ENCODE measurements around the gene ESAM. TPM values are rescaled to one million over a fixed set of nuclear protein-coding genes. Genes with fewer than 3 reads are reported as not detected.

ESAM gene, protein sequence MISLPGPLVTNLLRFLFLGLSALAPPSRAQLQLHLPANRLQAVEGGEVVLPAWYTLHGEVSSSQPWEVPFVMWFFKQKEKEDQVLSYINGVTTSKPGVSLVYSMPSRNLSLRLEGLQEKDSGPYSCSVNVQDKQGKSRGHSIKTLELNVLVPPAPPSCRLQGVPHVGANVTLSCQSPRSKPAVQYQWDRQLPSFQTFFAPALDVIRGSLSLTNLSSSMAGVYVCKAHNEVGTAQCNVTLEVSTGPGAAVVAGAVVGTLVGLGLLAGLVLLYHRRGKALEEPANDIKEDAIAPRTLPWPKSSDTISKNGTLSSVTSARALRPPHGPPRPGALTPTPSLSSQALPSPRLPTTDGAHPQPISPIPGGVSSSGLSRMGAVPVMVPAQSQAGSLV
- polyA plus RNA-seq = 1 to 10 TPM in 1 of 3 donors, under 1 TPM in 1, not detected in 1; 0.30 to 4.3 TPM

DNA sequence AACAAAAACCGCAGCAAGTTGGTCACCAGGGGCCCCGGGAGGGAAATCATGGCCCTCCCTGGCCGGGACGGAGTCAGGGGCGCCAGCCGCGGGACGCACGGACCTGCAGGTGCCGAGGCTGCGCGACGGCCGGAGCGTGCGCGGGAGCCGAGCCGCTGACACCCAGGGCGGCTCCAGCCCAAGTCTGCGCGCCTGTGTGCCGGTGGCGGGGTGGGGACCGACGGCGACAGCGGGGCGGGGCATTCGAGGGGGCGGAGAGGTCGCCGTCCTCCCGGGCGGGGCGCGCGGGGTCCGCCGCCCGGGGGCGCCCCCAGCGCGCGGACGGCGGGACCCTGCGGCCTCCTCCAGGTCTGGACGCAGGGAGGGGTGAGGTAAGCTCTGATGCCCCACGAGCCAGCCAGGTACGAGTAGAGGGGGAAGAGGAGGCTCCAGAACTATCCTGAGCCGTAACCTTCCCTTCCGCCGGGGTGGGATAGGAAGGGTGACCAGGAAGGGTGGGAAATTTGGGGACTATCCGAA, at the start of gene ESAM:
TSS of gene ESAM (minus strand) at position 186 of the 519 bp plus-strand sequence. CDS start at position 50, 136 bp downstream.
- Mint-ChIP-seq H3K9me3 (peaks cover 0 to 2% (median 0%) of the 10 kb centered on the region in 6 donors), H3K36me3 (peaks cover 10 to 16% (median 13%) of the 10 kb centered on the region in 3 donors), H3K27me3 (ENCODE audit: low read depth in 3 of 3) (peaks cover 12 to 32% (median 28%) of the 10 kb centered on the region in 3 donors), H3K4me3 (peak within 1 kb of the TSS; percentile 89 to 97 (median 95)), H3K4me1 (peaks cover 28 to 29% of the 10 kb centered on the region in 2 donors), H3K27ac (peak within 1 kb of the TSS in 2 of 6 donors; percentile 59 to 78)
- DNase-seq = peak; percentile 28 to 44 (median 28)

DNA sequence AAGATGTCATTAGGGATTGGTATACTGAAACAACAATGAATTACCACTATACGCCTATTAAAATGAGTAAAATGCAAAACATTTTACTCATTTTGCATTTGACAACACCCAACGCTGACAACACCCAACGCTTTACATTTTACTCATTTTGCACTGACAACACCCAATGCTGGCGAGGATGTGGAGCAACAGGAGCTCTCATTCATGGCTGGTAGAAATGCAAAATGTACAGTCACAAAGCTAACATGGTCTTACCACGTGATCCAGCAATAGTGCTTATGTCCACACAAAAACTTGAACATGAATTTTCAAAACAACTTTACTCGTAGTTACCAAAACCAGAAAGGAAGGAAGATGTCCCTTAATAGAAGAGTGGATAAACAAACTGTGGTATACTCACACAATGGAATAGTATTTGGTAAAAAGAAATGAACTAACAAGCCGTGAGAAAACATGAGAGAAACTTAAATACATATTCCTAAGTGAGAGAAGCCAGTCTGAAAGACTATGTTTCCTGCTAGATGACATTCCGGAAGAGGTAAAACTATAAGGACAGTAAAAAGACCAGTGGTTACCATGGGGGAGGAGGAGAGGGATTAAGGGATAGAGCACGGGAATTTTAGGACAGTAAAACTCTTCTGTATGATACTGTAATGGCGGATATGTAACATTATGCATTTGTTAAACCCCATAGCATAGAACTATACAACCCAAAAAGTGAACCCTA, 49.5 kb upstream of the ESAM start:
- Mint-ChIP-seq H3K4me3 (no peak overlapping the region), H3K4me1 (no peaks in the 10 kb centered on the region), H3K36me3 (peaks cover 0 to 8% (median 5%) of the 10 kb centered on the region in 3 donors), H3K27me3 (ENCODE audit: low read depth in 3 of 3) (peaks cover 0 to 8% (median 3%) of the 10 kb centered on the region in 3 donors), H3K27ac (no peak overlapping the region), H3K9me3 (no peaks in the 10 kb centered on the region)
- no peak for DNase-seq

DNA sequence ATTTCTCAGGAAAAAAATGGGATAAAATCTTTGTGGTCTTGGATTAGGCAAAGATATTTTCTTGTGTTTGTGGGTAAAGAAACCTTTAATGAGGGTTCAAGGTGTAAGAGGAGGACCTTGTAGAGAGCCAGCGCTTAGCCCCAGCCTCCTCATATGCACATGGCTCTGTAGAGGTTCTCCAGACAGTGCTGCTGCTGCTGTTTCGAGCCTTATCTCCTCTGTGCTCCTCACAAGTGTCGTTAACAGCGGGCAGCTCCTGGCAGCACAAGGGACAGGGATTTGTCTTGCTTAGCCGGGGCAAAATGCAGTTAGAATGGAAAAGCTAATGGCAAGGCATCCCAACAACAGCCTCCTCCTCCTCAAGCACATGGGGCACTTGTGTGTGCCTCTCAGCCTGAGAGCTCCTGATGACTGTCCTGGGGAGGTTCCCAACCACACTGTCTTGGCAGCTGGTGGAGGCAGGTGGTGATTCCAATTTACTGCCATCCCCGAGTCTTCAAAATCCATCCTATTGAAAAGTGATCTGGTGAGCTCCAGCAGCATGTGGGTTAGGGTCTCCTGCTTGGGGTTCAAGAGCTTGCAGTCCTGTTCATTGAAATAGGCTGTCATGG, 45.7 kb upstream of the ESAM start:
- no peak overlapping the region for H3K27ac Mint-ChIP-seq
- H3K4me3 Mint-ChIP-seq = no peak overlapping the region
- H3K36me3 Mint-ChIP-seq = peaks cover 0 to 22% (median 15%) of the 10 kb centered on the region in 3 donors
- H3K9me3 Mint-ChIP-seq = no peaks in the 10 kb centered on the region
- H3K4me1 Mint-ChIP-seq = no peaks in the 10 kb centered on the region
- DNase-seq = no peak
- peaks cover 0 to 2% (median 2%) of the 10 kb centered on the region in 3 donors for H3K27me3 Mint-ChIP-seq (ENCODE audit: low read depth in 3 of 3)

DNA sequence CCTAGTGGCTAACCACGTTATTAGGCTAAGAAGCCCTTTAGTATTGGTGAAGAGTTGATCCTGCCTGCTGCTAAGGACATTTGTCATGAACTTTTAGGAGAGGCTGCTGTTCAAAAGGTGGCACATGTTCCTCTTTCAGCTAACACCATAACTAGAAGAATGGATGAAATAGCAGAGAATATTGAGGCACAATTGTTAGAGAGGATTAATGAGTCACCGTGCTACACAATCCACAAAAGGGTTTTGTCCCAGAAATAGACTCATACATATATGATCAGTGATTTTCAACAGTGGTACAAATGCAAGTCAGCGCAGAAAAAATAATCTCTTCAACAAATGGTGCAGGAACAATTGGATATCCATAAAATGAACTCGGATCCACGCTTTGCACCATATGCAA, 45.1 kb upstream of the ESAM start:
- DNase-seq = no peak
- Mint-ChIP-seq H3K4me3 (no peak overlapping the region), H3K27ac (no peak overlapping the region), H3K27me3 (ENCODE audit: low read depth in 3 of 3) (peaks cover 0 to 2% (median 2%) of the 10 kb centered on the region in 3 donors), H3K36me3 (peaks cover 0 to 22% (median 15%) of the 10 kb centered on the region in 3 donors), H3K4me1 (no peaks in the 10 kb centered on the region), H3K9me3 (no peaks in the 10 kb centered on the region)

DNA sequence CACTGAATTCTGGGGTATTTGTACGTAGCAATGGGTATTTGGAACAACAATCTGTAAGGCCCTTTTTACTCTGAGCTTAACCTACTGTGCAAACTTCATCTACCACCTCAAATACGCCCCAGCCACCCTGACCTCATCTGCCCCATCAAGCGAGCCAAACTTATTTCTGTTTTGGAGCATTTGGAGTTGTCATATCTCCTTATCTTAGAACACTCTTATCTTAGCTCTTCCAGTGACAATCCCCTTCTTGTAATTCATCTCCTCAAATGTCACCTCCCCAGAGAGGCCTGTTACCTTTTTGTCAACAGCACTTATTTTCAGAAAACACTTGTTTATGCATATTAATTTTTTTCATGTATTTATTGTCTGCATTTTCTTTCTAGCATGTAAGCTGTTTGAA, 42.8 kb upstream of the ESAM start:
- no peak overlapping the region for H3K4me3 Mint-ChIP-seq

DNA sequence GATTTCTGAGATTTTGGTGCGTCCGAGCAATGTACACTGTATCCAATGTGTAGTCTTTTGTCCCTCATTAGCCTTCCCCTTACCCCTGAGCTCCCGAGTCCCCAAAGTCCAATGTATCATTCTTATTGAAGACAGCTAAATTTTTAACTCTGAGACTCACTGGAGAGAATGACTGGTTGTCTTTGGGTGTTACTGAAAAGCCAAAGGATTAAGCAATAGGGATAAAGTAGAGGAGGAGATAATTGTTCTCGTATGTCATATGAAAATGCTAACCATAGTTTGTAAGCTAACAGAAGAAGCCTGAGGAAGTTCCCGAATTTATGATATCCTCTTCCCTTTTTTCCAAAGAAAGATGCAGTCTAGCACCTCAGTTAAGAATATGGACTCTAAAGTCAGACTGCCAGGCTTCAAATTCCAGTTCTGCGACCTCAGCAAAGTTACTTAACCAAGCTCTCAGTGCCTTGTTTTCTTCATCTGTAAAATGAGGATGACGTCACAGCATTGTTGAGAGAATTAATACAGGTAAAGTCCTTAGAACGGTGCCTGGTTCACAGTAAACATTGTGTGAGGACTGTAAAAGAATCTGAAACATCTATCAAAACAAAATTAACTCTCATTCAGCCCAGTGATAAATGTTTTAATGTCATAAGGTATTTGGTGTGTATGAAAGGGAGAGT, 39.7 kb upstream of the ESAM start:
- H3K4me1 Mint-ChIP-seq = peaks cover 25 to 34% of the 10 kb centered on the region in 2 donors
- H3K9me3 Mint-ChIP-seq = no peaks in the 10 kb centered on the region
- peaks cover 0 to 14% (median 10%) of the 10 kb centered on the region in 3 donors for H3K36me3 Mint-ChIP-seq
- peak overlapping the region in 4 of 6 donors; percentile 69 to 94 (median 88) for H3K27ac Mint-ChIP-seq
- no peak for DNase-seq
- H3K27me3 Mint-ChIP-seq (ENCODE audit: low read depth in 3 of 3) = peaks cover 0 to 13% (median 7%) of the 10 kb centered on the region in 3 donors
- peak overlapping the region in 4 of 5 donors; percentile 58 to 88 (median 77) for H3K4me3 Mint-ChIP-seq

More for the DNA sequence above, 42.8 kb upstream of the ESAM start:
- Mint-ChIP-seq H3K36me3 (peaks cover 0 to 22% (median 15%) of the 10 kb centered on the region in 3 donors), H3K27ac (no peak overlapping the region), H3K27me3 (ENCODE audit: low read depth in 3 of 3) (peaks cover 2 to 8% (median 2%) of the 10 kb centered on the region in 3 donors), H3K4me1 (peaks cover 11 to 12% of the 10 kb centered on the region in 2 donors), H3K9me3 (no peaks in the 10 kb centered on the region)
- no peak for DNase-seq

DNA sequence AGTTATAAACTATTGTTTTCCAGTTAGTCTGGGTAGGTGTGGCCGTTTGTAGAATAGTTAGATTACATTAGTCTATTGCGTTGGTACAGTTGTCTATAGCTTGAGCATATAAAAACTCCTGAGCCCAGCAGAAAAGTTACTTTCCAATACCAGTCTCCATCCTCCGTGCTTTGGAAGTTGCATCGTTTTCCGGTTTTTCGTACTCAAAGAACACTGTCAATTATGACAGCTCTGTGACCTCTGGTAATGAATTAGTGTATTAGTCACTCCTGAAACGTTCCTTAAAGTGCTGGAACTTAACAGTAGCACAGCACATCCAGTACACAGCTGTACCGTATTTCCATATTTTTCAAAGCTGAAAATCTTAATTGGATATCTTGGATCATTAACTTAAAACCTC, 38.9 kb upstream of the ESAM start:
- H3K27ac Mint-ChIP-seq = peak overlapping the region; percentile 90 to 94 (median 92)
- H3K27me3 Mint-ChIP-seq (ENCODE audit: low read depth in 3 of 3) = peaks cover 0 to 13% (median 7%) of the 10 kb centered on the region in 3 donors
- H3K36me3 Mint-ChIP-seq = peaks cover 0 to 10% (median 9%) of the 10 kb centered on the region in 3 donors
- H3K4me3 Mint-ChIP-seq = peak overlapping the region; percentile 84 to 88 (median 87)
- H3K9me3 Mint-ChIP-seq = no peaks in the 10 kb centered on the region
- H3K4me1 Mint-ChIP-seq = peaks cover 25 to 34% of the 10 kb centered on the region in 2 donors
- no peak for DNase-seq

DNA sequence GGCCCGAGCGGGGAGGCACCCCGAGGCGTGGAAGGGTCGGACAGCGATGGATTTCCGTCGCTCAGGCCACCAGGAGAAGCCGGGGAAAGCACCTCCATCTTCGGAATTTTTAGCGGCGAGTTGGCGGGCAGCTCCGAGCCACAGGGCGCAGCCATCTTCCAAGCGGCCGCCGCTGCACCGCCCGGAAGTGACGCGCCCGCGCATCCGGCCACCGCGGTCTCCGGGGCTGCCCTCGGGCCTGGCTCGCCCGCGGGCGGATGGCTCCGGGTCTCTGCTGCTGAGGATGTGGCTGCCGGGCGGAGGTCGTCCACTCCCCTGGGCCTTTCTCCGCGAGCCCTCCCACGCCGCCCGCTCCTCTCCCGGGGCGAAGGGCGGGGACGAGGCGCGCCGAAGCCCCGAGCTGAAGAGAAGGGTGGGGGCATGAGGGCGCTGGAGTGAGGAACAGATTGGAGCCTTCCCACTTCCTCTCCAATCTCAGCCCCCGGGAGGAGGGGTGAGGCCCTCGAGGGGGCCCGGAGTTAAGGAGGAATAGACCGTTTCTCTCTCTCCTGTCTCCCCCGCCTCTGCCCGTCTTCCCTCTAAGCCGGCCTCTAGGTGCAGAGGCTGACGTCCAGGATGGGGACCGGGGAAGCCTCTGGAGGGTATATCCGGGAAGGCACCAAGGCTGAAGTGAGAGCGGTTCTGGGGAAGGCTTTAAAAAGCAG, 38.3 kb upstream of the ESAM start, which contains the start of gene MSANTD2:
TSS of gene MSANTD2 (minus strand) at position 181 of the 704 bp plus-strand sequence. CDS start at position 155, 26 bp downstream.
- DNase-seq = peak; percentile 86 to 87 (median 86)
- H3K9me3 Mint-ChIP-seq = no peaks in the 10 kb centered on the region
- H3K4me3 Mint-ChIP-seq = peak within 1 kb of the TSS; percentile 93 to 95 (median 95)
- H3K36me3 Mint-ChIP-seq = peaks cover 0 to 6% (median 5%) of the 10 kb centered on the region in 3 donors
- H3K27me3 Mint-ChIP-seq (ENCODE audit: low read depth in 3 of 3) = peaks cover 0 to 13% (median 7%) of the 10 kb centered on the region in 3 donors
- H3K4me1 Mint-ChIP-seq = peaks cover 25 to 34% of the 10 kb centered on the region in 2 donors
- H3K27ac Mint-ChIP-seq = peak within 1 kb of the TSS; percentile 91 to 98 (median 95)

DNA sequence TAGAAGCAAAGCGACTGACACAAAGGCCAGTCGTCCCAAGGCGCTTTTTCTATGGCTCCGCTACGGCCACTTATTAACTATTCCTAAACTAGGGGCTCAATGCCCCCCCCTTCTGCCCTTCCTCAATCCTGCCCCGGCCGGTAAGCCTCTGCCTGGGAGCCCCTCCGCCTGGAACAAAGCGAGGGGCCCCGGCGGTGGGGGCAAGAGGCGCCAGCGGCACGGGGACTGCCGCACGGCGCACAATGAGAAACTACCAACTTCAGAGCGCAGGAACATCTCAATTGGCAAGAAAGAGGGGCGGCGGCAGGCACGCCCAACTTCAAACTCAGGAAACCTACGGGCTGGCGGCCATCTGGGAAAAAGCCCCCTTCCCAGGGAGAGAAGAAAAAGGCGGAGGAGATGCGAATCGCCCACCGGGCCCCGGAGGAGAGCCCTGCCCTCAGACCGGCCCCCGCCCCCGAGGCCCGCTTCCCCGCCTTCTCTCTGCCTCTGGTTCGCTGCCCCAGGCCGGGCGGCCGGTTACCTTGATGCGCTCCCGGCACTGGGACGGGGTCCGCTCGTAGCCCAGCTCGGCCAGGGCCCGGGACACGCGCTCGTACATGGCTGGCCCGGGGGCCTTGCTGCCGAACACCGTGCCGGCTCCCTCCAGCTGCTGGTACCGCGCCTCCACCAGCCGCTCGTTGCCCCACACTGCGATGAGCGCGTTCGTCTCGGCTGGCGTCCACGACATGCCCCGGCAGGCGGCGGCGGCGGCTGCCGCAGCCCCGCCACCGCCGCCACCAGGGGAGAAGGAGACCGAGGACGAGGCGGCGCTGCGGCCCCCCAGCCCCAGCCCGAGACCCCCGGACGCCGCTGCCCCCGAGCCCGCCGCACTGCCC, 37.5 kb upstream of the ESAM start:
- peak in 1 of 3 donors; percentile 7 for DNase-seq
- H3K4me1 Mint-ChIP-seq = peaks cover 25 to 34% of the 10 kb centered on the region in 2 donors
- H3K4me3 Mint-ChIP-seq = peak overlapping the region; percentile 93 to 95 (median 95)
- no peaks in the 10 kb centered on the region for H3K36me3 Mint-ChIP-seq
- H3K27ac Mint-ChIP-seq = peak overlapping the region; percentile 89 to 98 (median 95)
- peaks cover 0 to 13% (median 7%) of the 10 kb centered on the region in 3 donors for H3K27me3 Mint-ChIP-seq (ENCODE audit: low read depth in 3 of 3)
- H3K9me3 Mint-ChIP-seq = no peaks in the 10 kb centered on the region

DNA sequence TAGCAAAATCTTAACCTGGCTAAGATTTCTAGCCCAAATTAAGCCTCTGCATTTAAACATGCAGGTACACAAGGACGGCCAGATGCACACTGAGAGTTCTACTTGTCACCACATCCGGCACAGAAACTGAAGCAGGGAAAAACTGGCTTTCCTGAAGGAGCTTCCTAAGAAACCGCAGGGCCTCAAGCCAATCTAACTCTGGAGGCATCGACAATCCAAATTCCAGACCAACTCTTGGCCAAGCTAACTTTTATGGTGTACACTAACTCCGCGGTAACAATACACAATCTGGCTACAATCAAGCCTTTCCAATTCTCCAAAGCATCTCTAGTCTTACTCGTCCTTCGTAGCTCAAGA, 36.9 kb upstream of the ESAM start:
- no peaks in the 10 kb centered on the region for H3K9me3 Mint-ChIP-seq
- H3K4me1 Mint-ChIP-seq = peaks cover 27 to 34% of the 10 kb centered on the region in 2 donors
- H3K36me3 Mint-ChIP-seq = no peaks in the 10 kb centered on the region
- no peak for DNase-seq
- H3K4me3 Mint-ChIP-seq = peak overlapping the region; percentile 93 to 95 (median 95)
- peak overlapping the region; percentile 89 to 98 (median 95) for H3K27ac Mint-ChIP-seq
- H3K27me3 Mint-ChIP-seq (ENCODE audit: low read depth in 3 of 3) = peaks cover 0 to 13% (median 7%) of the 10 kb centered on the region in 3 donors

DNA sequence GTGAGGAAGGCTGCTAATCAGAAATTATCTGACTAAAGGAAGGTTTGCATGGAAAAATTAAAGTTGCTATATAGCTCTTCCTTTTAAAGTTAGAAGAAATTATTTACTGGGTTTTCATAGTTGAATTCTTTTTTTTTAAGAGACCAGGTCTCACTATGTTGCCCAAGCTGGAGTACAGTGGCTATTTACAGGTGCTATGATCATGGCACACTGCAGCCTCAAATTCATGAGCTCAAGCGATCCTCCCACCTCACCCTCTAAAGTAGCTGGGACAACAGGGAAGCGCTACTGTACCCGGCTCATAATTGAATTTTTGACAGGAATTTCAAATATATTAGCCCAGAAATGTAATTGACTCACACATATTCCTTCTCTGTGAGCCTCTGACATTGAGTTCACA, 34.2 kb upstream of the ESAM start:
- Mint-ChIP-seq H3K4me1 (peaks cover 37 to 48% of the 10 kb centered on the region in 2 donors), H3K36me3 (no peaks in the 10 kb centered on the region), H3K4me3 (no peak overlapping the region), H3K27ac (no peak overlapping the region), H3K9me3 (no peaks in the 10 kb centered on the region), H3K27me3 (ENCODE audit: low read depth in 3 of 3) (peaks cover 0 to 13% (median 7%) of the 10 kb centered on the region in 3 donors)
- no peak for DNase-seq
